PC-9 (cell line): ENCODE results near the gene PINLYP. TPM values are rescaled to one million over a fixed set of nuclear protein-coding genes. Genes with fewer than 3 reads are reported as not detected.

Source experiments
- BruUV-seq: library from RNA; stranded (reverse); fragments of 400-500 nt; replicated peaks from 2 replicates; lab custom pipeline; 2021; lab: Mats Ljungman, UMichigan
- CTCF ChIA-PET: fragments of 300-600 bp; sonication (Branson Sonifier 250); formaldehyde crosslinking; loops from one replicate; lab custom pipeline; 2022; ENCODE audit warnings: antibody characterized with exemption; lab: Charles Lee
- POLR2A ChIA-PET: fragments of 300-600 bp; sonication (Branson Sonifier 250); formaldehyde crosslinking; loops from one replicate; lab custom pipeline; 2022; ENCODE audit warnings: antibody characterized with exemption; ENCODE audit not compliant: unreplicated experiment; lab: Charles Lee
- DNase-seq, 2 experiments: peaks; one replicate each; pipeline versions ENCODE4 v3.0.0 to v3.0.0-alpha.2; 2015 to 2022; ENCODE audit warnings: mixed read lengths in 1 of 2
- H2AFZ ChIP-seq: fragments of 200-600 bp; sonication (generic); 2 replicates; pipeline ENCODE4 v1.8.1; 2017; ENCODE audit warnings: antibody characterized with exemption
- H3F3A ChIP-seq: fragments of 200-600 bp; sonication (generic); 2 replicates; pipeline ENCODE4 v1.8.1; 2017; ENCODE audit warnings: antibody characterized with exemption, mild to moderate bottlenecking, low read depth; ENCODE audit not compliant: insufficient read depth
- H3K27ac ChIP-seq: fragments of 200-600 bp; sonication (generic); 2 replicates; pipeline ENCODE4 v1.6.1; 2016; ENCODE audit warnings: mixed run types
- H3K27me3 ChIP-seq: fragments of 200-600 bp; sonication (generic); 2 replicates; pipeline ENCODE4 v1.6.1; 2016; ENCODE audit warnings: low read depth, mixed run types; ENCODE audit not compliant: insufficient read depth
- H3K36me3 ChIP-seq: fragments of 200-600 bp; sonication (generic); 2 replicates; pipeline ENCODE4 v1.6.1; 2016; ENCODE audit warnings: low read depth, mixed run types
- H3K4me1 ChIP-seq: fragments of 200-600 bp; sonication (generic); replicated peaks from 2 replicates; pipeline ENCODE4 v1.6.1; 2016; ENCODE audit warnings: mixed run types; ENCODE audit not compliant: insufficient read depth
- H3K4me2 ChIP-seq: fragments of 200-600 bp; sonication (generic); 2 replicates; pipeline ENCODE4 v1.6.1; 2017; ENCODE audit warnings: mixed run types
- H3K4me3 ChIP-seq: fragments of 200-600 bp; sonication (generic); 2 replicates; pipeline ENCODE4 v1.6.1; 2016; ENCODE audit warnings: mixed run types
- H3K79me2 ChIP-seq: fragments of 200-600 bp; sonication (generic); 2 replicates; pipeline ENCODE4 v1.6.1; 2017; ENCODE audit warnings: low read depth, mixed run types
- H3K9me2 ChIP-seq: fragments of 200-600 bp; sonication (generic); 2 replicates; pipeline ENCODE4 v1.8.1; 2017; ENCODE audit warnings: mild to moderate bottlenecking; ENCODE audit not compliant: insufficient read depth
- H3K9me3 ChIP-seq: fragments of 200-600 bp; sonication (generic); 2 replicates; pipeline ENCODE4 v1.8.1; 2016; ENCODE audit warnings: low read depth; ENCODE audit not compliant: insufficient read depth
- H4K20me1 ChIP-seq: fragments of 200-600 bp; sonication (generic); 2 replicates; pipeline ENCODE4 v1.8.1; 2017; ENCODE audit not compliant: insufficient read depth
- EZH2 ChIP-seq: fragments of 200-600 bp; sonication (generic); IDR thresholded peaks from 2 replicates; pipeline ENCODE4 v1.8.0; 2017; ENCODE audit warnings: antibody characterized with exemption, low read depth
- intact Hi-C: fragments of 100-400 bp; cut with micrococcal nuclease; formaldehyde crosslinking; loops from one replicate; pipeline ENCODE4 v1.10.0; 2022; ENCODE audit not compliant: unreplicated experiment
- total RNA-seq: library from RNA; stranded (reverse); gene quantifications from 2 replicates; pipeline ENCODE4 v1.2.3, GENCODE V29; 2021
- TF ChIP-seq, protein P1 (sequence below): fragments of 200-600 bp; sonication (generic); conservative IDR thresholded peaks from 2 replicates; pipeline ENCODE4 v1.6.1; 2017; ENCODE audit warnings: mixed run types, antibody characterized with exemption, mild to moderate bottlenecking, moderate library complexity

Gene PINLYP
- total RNA-seq, 1 experiment from 2014 or later: 2.0 TPM

DNA sequence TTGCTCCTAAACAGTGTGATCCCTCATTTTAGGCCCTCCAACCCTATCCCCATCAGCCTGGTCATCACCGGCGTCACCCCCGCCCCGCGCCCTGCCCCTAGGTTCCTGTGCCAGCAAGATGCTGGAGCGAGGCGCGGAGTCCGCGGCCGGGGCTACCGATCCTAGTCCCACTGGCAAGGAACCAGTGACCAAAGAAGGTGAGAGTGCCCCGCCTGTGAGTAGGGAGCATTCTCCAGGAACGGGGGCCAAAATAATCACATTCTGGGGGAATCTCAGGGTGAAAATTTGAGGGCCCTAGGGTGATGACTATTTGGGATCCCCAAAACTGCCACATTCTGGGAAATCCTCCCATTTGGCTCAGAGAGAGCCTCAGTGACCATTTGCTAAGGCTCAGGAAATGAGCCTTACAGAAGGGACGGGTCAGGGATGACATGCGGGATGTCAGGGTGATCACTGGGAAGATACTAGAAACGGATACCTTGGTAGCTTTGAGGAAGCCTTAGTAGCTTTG is 41.2 kb upstream of the PINLYP start:
- Histone ChIP-seq H4K20me1 (no peaks in the 10 kb centered on the region), H3K9me2 (no peaks in the 10 kb centered on the region), H3K79me2 (no peaks in the 10 kb centered on the region), H3F3A (peaks cover 51% of the 10 kb centered on the region), H3K9me3 (no peaks in the 10 kb centered on the region), H3K27me3 (no peaks in the 10 kb centered on the region), H3K27ac (no peak overlapping the region), H2AFZ (no peak overlapping the region), H3K4me3 (no peak overlapping the region; the same call in 1 of the 2 replicates), H3K4me2 (peak overlapping the region; percentile 45), H3K36me3 (no peaks in the 10 kb centered on the region), H3K4me1 (peaks cover 20% of the 10 kb centered on the region)
- ChIA-PET POLR2A (no interaction called here), CTCF (no interaction called here)
- intact Hi-C loops: loop anchor here (5.0 kb wide), 1 partner anchor 263 kb away; no protein-coding TSS in a partner anchor
- TF ChIP-seq EZH2: no peak
- no TSS peak for BruUV-seq
- DNase-seq: no peak

DNA sequence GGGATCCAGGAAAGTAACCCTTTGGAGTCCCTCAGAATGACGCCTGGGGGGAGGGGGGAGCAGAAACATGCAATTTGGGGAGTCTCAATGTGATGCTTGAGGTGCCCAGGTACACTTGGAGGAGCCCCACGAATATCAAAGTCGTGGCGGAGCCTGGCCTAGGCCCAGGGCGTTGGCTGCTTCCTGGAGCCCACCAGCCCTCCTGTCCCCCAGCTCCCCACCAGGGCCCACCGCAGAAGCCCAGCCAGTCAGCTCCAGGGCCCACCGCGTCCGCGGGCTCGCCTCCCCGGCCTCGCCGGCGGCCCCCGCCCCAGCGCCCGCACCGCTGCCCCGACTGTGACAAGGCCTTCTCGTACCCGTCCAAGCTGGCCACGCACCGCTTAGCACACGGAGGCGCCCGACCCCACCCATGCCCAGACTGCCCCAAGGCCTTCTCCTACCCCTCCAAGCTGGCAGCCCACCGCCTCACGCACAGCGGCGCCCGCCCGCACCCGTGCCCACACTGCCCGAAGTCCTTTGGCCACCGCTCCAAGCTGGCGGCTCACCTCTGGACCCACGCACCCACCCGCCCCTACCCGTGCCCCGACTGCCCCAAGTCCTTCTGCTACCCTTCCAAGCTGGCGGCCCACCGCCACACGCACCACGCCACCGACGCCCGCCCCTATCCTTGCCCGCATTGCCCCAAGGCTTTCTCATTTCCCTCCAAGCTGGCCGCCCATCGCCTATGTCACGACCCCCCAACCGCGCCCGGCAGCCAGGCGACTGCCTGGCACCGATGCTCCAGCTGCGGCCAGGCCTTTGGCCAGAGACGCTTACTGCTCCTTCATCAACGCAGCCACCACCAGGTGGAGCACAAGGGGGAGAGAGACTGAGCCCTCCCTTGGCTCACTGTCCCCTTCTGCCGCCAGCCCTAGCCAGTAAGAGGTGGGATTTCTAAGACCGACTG is 40.5 kb upstream of the PINLYP start:
- TF ChIP-seq, protein P1, sequence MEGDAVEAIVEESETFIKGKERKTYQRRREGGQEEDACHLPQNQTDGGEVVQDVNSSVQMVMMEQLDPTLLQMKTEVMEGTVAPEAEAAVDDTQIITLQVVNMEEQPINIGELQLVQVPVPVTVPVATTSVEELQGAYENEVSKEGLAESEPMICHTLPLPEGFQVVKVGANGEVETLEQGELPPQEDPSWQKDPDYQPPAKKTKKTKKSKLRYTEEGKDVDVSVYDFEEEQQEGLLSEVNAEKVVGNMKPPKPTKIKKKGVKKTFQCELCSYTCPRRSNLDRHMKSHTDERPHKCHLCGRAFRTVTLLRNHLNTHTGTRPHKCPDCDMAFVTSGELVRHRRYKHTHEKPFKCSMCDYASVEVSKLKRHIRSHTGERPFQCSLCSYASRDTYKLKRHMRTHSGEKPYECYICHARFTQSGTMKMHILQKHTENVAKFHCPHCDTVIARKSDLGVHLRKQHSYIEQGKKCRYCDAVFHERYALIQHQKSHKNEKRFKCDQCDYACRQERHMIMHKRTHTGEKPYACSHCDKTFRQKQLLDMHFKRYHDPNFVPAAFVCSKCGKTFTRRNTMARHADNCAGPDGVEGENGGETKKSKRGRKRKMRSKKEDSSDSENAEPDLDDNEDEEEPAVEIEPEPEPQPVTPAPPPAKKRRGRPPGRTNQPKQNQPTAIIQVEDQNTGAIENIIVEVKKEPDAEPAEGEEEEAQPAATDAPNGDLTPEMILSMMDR: peak; percentile 48; the same call in 1 of the 2 replicates
- no peak for TF ChIP-seq EZH2
- Histone ChIP-seq H3K27me3 (no peaks in the 10 kb centered on the region), H3K36me3 (no peaks in the 10 kb centered on the region), H3K4me1 (peaks cover 12% of the 10 kb centered on the region), H3K4me2 (no peak overlapping the region), H2AFZ (no peak overlapping the region), H3F3A (peaks cover 46% of the 10 kb centered on the region), H3K9me2 (no peaks in the 10 kb centered on the region), H3K79me2 (no peaks in the 10 kb centered on the region), H3K4me3 (no peak overlapping the region), H4K20me1 (no peaks in the 10 kb centered on the region), H3K9me3 (no peaks in the 10 kb centered on the region), H3K27ac (no peak overlapping the region)
- DNase-seq: no peak
- intact Hi-C loops: loop anchor here (5.0 kb wide), 1 partner anchor 262 kb away; no protein-coding TSS in a partner anchor
- CTCF ChIA-PET: no interaction called here
- POLR2A ChIA-PET: no interaction called here
- no TSS peak for BruUV-seq

DNA sequence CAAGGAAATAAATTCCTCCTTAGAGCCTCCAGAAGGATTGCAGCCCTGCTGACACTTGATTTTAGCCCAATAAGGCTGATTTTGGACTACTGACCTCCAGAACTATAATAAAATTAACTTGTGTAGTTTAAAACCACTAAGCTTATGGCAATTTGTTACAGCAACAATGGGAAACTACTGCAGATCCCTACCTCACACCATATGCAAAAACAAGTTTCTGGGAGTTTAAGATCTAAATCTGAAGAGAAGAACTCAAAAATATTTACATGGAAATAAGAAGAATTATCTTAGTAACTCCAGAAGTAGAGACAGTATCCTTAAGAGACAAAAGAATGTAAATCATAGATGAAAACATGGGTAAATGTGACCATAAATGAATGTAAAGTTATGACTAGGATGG is 36.7 kb upstream of the PINLYP start:
- intact Hi-C loops: no loop called here
- TF ChIP-seq EZH2: no peak
- TF ChIP-seq, protein P1: no peak
- Histone ChIP-seq H3F3A (peaks cover 16% of the 10 kb centered on the region), H3K27me3 (no peaks in the 10 kb centered on the region), H3K79me2 (no peaks in the 10 kb centered on the region), H2AFZ (no peak overlapping the region), H3K4me2 (no peak overlapping the region), H3K9me2 (no peaks in the 10 kb centered on the region), H3K4me1 (no peaks in the 10 kb centered on the region), H3K36me3 (no peaks in the 10 kb centered on the region), H3K4me3 (no peak overlapping the region), H3K9me3 (no peaks in the 10 kb centered on the region), H4K20me1 (no peaks in the 10 kb centered on the region), H3K27ac (no peak overlapping the region)
- CTCF ChIA-PET: no interaction called here
- no peak for DNase-seq
- no TSS peak for BruUV-seq
- POLR2A ChIA-PET: no interaction called here
